PC-3 (cell line): ENCODE results near the gene IPCEF1. TPM values are rescaled to one million over a fixed set of nuclear protein-coding genes. Genes with fewer than 3 reads are reported as not detected.

Experiments
- ATAC-seq: fragments of 200-7000 bp; cut with Tn5 transposase; 2 replicates; pipeline ENCODE4 v1.9.1; 2020; ENCODE audit warnings: mild to moderate bottlenecking, moderate library complexity
- BruUV-seq: library from RNA; stranded (reverse); fragments of 400-500 nt; replicated peaks from 2 replicates; lab custom pipeline; 2021; lab: Mats Ljungman, UMichigan
- CTCF ChIA-PET: fragments of 300-600 bp; sonication (Branson Sonifier 250); formaldehyde crosslinking; loops from one replicate; lab custom pipeline; 2022; ENCODE audit warnings: antibody characterized with exemption; lab: Charles Lee
- POLR2A ChIA-PET: fragments of 300-600 bp; sonication (Branson Sonifier 250); formaldehyde crosslinking; loops from one replicate; lab custom pipeline; 2022; ENCODE audit warnings: antibody characterized with exemption; ENCODE audit not compliant: unreplicated experiment; lab: Charles Lee
- DNase-seq: peaks from one replicate; pipeline ENCODE4 v3.0.0-alpha.2; 2015
- H2AFZ ChIP-seq: fragments of 300-600 bp; sonication (generic); 2 replicates; pipeline ENCODE4 v1.6.0; 2016; ENCODE audit warnings: antibody characterized with exemption, low read length
- H3F3A ChIP-seq: fragments of 300-600 bp; sonication (generic); one replicate; pipeline ENCODE4 v1.6.0; 2017; ENCODE audit warnings: antibody characterized with exemption, low read length, control low read depth, mild to moderate bottlenecking; ENCODE audit not compliant: unreplicated experiment
- H3K27ac ChIP-seq: fragments of 300-600 bp; sonication (generic); 2 replicates; pipeline ENCODE4 v1.5.1; 2016; ENCODE audit warnings: mild to moderate bottlenecking, low read length
- H3K27me3 ChIP-seq: fragments of 300-600 bp; sonication (generic); 2 replicates; pipeline ENCODE4 v1.6.1; 2016; ENCODE audit warnings: low read length, mixed read lengths
- H3K36me3 ChIP-seq: fragments of 300-600 bp; sonication (generic); 2 replicates; pipeline ENCODE4 v1.6.1; 2016; ENCODE audit warnings: low read depth, mixed run types, low read length, mixed read lengths
- H3K4me1 ChIP-seq: fragments of 300-600 bp; sonication (generic); 2 replicates; pipeline ENCODE4 v1.5.1; 2016; ENCODE audit warnings: low read length; ENCODE audit not compliant: insufficient read depth
- H3K4me2 ChIP-seq: fragments of 300-600 bp; sonication (generic); 2 replicates; pipeline ENCODE4 v1.6.0; 2016; ENCODE audit warnings: low read length
- H3K4me3 ChIP-seq: fragments of 300-600 bp; sonication (generic); 2 replicates; pipeline ENCODE4 v1.5.1; 2016; ENCODE audit warnings: mild to moderate bottlenecking, low read length, mixed read lengths
- H3K79me2 ChIP-seq: fragments of 300-600 bp; sonication (generic); 2 replicates; pipeline ENCODE4 v1.6.1; 2017; ENCODE audit warnings: low read length, mixed read lengths
- H3K9ac ChIP-seq: fragments of 300-600 bp; sonication (generic); 2 replicates; pipeline ENCODE4 v1.6.0; 2016; ENCODE audit warnings: mild to moderate bottlenecking, low read length
- H3K9me2 ChIP-seq: fragments of 300-600 bp; sonication (generic); replicated peaks from 2 replicates; pipeline ENCODE4 v1.6.1; 2016; ENCODE audit warnings: mixed run types, low read length, mixed read lengths
- H3K9me3 ChIP-seq: fragments of 300-600 bp; sonication (generic); 2 replicates; pipeline ENCODE4 v1.6.1; 2016; ENCODE audit warnings: low read length, mixed read lengths
- H4K20me1 ChIP-seq: fragments of 300-600 bp; sonication (generic); 2 replicates; pipeline ENCODE4 v1.6.1; 2016; ENCODE audit warnings: low read length, mixed read lengths
- EZH2 ChIP-seq: fragments of 300-600 bp; sonication (generic); IDR thresholded peaks from one replicate; pipeline ENCODE4 v1.6.1; 2017; ENCODE audit warnings: antibody characterized with exemption, mild to moderate bottlenecking, low read length; ENCODE audit not compliant: unreplicated experiment
- EZH2phosphoT487 ChIP-seq: fragments of 300-600 bp; sonication (generic); IDR thresholded peaks from 2 replicates; pipeline ENCODE4 v1.6.1; 2018; ENCODE audit warnings: mild to moderate bottlenecking, antibody characterized with exemption, low read length, borderline replicate concordance
- intact Hi-C: fragments of 100-400 bp; cut with micrococcal nuclease; formaldehyde crosslinking; loops from 2 replicates; pipeline ENCODE4 v1.9.0; 2023
- total RNA-seq: library from RNA; depleted of rRNA; stranded (reverse); fragments of >200 nt; gene quantifications from 2 replicates; pipeline ENCODE4 v1.2.3, GENCODE V29; 2014
- TF ChIP-seq, protein P1 (sequence below): fragments of 300-600 bp; sonication (generic); conservative IDR thresholded peaks from 2 replicates; pipeline ENCODE4 v1.5.1; 2017; ENCODE audit warnings: antibody characterized with exemption, low read depth, mild to moderate bottlenecking, low read length

Gene IPCEF1
- total RNA-seq, 1 experiment from 2014 or later = 0.29 TPM

- no peak overlapping the region for H3K9ac ChIP-seq
- no peaks in the 10 kb centered on the region for H4K20me1 ChIP-seq
- no peaks in the 10 kb centered on the region for H3F3A ChIP-seq
- peak overlapping the region; percentile 29; the same call in 1 of the 2 replicates for H3K27ac ChIP-seq
- ChIA-PET CTCF (no interaction called here), POLR2A (interaction anchor here (0.5 kb wide), 1 partner anchor 131 kb away, joined by 3 read pairs; no protein-coding TSS in a partner anchor)
- no peaks in the 10 kb centered on the region for H3K27me3 ChIP-seq
- H3K79me2 ChIP-seq = no peaks in the 10 kb centered on the region
- intact Hi-C loops = no loop called here
- no peak overlapping the region; the same call in 1 of the 2 replicates for H3K4me3 ChIP-seq
- no peaks in the 10 kb centered on the region for H3K9me2 ChIP-seq
- peaks cover 23% of the 10 kb centered on the region for H3K4me1 ChIP-seq
- H3K9me3 ChIP-seq = no peaks in the 10 kb centered on the region
- no TSS peak for BruUV-seq
- ATAC-seq (no peak), DNase-seq (no peak)
- H3K36me3 ChIP-seq = 0 out of 2 replicates have a peak, but pooled peaks cover 2% of the 10 kb centered on the region
- no peak overlapping the region for H2AFZ ChIP-seq
- TF ChIP-seq, protein P1, sequence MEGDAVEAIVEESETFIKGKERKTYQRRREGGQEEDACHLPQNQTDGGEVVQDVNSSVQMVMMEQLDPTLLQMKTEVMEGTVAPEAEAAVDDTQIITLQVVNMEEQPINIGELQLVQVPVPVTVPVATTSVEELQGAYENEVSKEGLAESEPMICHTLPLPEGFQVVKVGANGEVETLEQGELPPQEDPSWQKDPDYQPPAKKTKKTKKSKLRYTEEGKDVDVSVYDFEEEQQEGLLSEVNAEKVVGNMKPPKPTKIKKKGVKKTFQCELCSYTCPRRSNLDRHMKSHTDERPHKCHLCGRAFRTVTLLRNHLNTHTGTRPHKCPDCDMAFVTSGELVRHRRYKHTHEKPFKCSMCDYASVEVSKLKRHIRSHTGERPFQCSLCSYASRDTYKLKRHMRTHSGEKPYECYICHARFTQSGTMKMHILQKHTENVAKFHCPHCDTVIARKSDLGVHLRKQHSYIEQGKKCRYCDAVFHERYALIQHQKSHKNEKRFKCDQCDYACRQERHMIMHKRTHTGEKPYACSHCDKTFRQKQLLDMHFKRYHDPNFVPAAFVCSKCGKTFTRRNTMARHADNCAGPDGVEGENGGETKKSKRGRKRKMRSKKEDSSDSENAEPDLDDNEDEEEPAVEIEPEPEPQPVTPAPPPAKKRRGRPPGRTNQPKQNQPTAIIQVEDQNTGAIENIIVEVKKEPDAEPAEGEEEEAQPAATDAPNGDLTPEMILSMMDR = no peak
- TF ChIP-seq EZH2 = no peak
- TF ChIP-seq EZH2phosphoT487 = no peak
- peak overlapping the region; percentile 37; the same call in 1 of the 2 replicates for H3K4me2 ChIP-seq
Observed at GRCh38 chr6:154404791-154405400, 48.3 kb upstream of the IPCEF1 start.

DNA sequence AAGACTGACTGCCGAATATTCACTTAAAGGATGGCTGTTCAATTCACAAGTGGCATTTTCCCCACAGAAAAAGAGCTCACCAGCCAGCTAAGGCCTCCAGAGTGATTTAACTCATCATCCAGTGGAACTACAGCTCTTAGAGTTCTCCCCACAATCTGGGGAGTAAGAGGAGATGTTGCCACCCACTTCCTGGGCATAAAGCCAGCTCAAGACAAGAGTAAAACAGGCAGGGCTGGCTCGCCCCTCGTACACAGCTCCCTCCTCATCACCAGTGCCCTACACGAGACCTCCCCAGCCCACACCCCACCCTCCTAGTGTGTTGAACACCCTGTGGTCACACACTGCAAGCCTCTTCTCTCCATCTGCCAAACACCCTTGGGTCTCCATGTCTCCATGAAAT is 47.2 kb upstream of the IPCEF1 start:
- no peak overlapping the region for H3K9ac ChIP-seq
- no peak for TF ChIP-seq EZH2
- no peak for TF ChIP-seq EZH2phosphoT487
- TF ChIP-seq, protein P1 = no peak
- H3F3A ChIP-seq = no peaks in the 10 kb centered on the region
- no peaks in the 10 kb centered on the region for H3K9me3 ChIP-seq
- ChIA-PET POLR2A (no interaction called here), CTCF (no interaction called here)
- intact Hi-C loops = no loop called here
- 0 out of 2 replicates have a peak, but pooled peaks cover 2% of the 10 kb centered on the region for H3K36me3 ChIP-seq
- DNase-seq (peak; percentile 41), ATAC-seq (peak; percentile 23; the same call in 1 of the 2 replicates)
- H2AFZ ChIP-seq = no peak overlapping the region
- no peak overlapping the region for H3K27ac ChIP-seq
- H3K4me1 ChIP-seq = peaks cover 30% of the 10 kb centered on the region
- H3K4me2 ChIP-seq = no peak overlapping the region
- BruUV-seq = no TSS peak
- no peaks in the 10 kb centered on the region for H3K9me2 ChIP-seq
- H3K4me3 ChIP-seq = no peak overlapping the region
- no peaks in the 10 kb centered on the region for H4K20me1 ChIP-seq
- H3K27me3 ChIP-seq = no peaks in the 10 kb centered on the region
- H3K79me2 ChIP-seq = no peaks in the 10 kb centered on the region
